Stimulated activated naive B cell treated with anti-CD40 and anti-IgM and Interleukin-4, amounts not matched to agents 10 μg/mL and 1 μg/mL and 100 μg/mL, for 72 hours (primary cell): ENCODE results near the gene PARD6B.
"Not testable (repeated sequence)": the region's sequence is repeated elsewhere in the genome, so short reads cannot be mapped to it uniquely, and the experiment has no call there.

Experiments
- ATAC-seq, 2 donors: fragments of 150-1000 bp; cut with Tn5 transposase; replicated peaks; 2 replicates each; pipeline ENCODE4 v1.10.0; 2021; ENCODE audit warnings: moderate library complexity in 1 of 2
- DNase-seq: peaks from one replicate; pipeline ENCODE4 v3.0.0; 2021
- H3K27ac Mint-ChIP-seq: one replicate; pipeline ENCODE4 v1.8.0; 2022; ENCODE audit warnings: mild to moderate bottlenecking, mixed read lengths
- H3K27me3 Mint-ChIP-seq, 2 donors: one replicate each; pipeline ENCODE4 v1.8.0; 2022; ENCODE audit warnings: mixed read lengths in 2 of 2
- H3K36me3 Mint-ChIP-seq, 2 donors: one replicate each; pipeline ENCODE4 v1.8.0; 2022; ENCODE audit warnings: mixed read lengths in 2 of 2, mild to moderate bottlenecking in 1 of 2
- H3K4me1 Mint-ChIP-seq, 2 donors: one replicate each; pipeline ENCODE4 v1.8.0; 2022; ENCODE audit warnings: mixed read lengths in 2 of 2, mild to moderate bottlenecking in 1 of 2
- H3K4me3 Mint-ChIP-seq, 2 donors: one replicate each; pipeline ENCODE4 v1.8.0; 2022; ENCODE audit warnings: mild to moderate bottlenecking in 2 of 2, mixed read lengths in 2 of 2, moderate library complexity in 1 of 2
- H3K9me3 Mint-ChIP-seq, 2 donors: one replicate each; pipeline ENCODE4 v1.8.0; 2022; ENCODE audit warnings: mixed read lengths in 2 of 2, mild to moderate bottlenecking in 1 of 2

Gene PARD6B

DNA sequence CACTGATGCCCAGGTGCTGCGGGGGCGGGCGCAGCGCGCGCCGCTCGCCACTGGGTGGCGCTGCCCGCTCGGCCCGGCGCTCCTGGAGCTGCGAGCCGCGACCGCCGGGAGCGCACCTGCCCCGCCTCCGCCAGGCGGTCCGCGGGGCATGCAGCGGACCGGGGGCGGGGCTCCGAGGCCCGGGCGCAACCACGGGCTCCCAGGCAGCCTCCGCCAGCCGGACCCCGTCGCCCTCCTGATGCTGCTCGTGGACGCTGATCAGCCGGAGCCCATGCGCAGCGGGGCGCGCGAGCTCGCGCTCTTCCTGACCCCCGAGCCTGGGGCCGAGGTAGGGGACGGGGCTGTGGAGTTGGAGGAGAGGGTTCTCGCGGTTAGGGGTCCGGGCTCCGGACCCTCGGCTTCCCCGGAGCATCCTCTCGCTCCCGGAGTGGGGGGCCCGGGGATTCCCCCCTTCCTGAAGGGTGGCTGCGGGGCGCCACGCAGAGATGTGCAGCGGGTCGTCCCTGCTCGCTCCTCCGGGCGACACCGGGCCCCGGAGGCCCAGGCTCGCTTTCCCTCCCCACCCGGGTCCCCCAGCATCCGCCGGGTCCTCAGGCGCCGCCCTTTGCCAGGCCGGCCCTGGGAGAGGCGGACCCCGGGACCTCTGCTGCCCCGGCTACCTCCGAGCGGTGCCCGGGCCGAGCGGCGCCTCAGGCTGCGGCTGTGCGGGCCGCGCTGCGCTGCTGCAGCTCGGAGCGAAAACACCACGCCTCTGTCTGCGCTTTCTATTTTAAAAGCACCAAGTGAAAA, 63.7 kb downstream of the PARD6B start, which contains the start of gene BCAS4:
Gene BCAS4, plus strand, starts transcription at position 216 of the 789 bp plus-strand sequence. Its CDS starts 23 bp downstream, at position 239.
- Mint-ChIP-seq H3K9me3 (no peaks in the 10 kb centered on the region), H3K27ac (peak within 1 kb of the TSS; percentile 86)

DNA sequence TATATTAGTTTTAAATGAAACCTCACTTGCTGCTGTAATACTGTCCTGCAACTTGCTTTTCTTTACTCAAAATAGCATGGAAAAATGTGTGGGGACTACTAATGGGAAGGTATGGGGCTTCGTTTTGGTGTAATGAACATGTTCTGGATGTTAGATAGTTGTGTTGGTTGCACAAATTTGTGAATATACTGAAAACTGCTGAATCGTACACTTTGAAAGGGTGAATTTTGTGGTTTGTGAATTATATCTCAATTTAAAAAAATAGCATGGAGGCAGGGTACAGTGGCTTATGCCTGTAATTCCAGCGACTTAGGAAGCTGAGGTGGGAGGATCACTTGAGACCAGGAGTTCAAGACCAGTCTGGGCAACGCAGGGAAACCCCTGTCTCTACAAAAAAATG, 65.8 kb downstream of the PARD6B start:
- ATAC-seq: no peak
- no peak for DNase-seq
- Mint-ChIP-seq H3K27ac (no peak overlapping the region), H3K36me3 (peaks cover 6 to 11% of the 10 kb centered on the region in 2 donors), H3K4me1 (peaks cover 22 to 38% of the 10 kb centered on the region in 2 donors), H3K9me3 (no peaks in the 10 kb centered on the region), H3K27me3 (no peaks in the 10 kb centered on the region), H3K4me3 (no peak overlapping the region)

More for the DNA sequence above, 63.7 kb downstream of the PARD6B start, which contains the start of gene BCAS4:
- Mint-ChIP-seq H3K4me1 (peaks cover 15 to 39% of the 10 kb centered on the region in 2 donors), H3K4me3 (peak within 1 kb of the TSS; percentile 84), H3K27me3 (no peaks in the 10 kb centered on the region), H3K36me3 (peaks cover 2 to 6% of the 10 kb centered on the region in 2 donors)
- peak; percentile 85 to 88 for ATAC-seq
- peak; percentile 90 for DNase-seq

DNA sequence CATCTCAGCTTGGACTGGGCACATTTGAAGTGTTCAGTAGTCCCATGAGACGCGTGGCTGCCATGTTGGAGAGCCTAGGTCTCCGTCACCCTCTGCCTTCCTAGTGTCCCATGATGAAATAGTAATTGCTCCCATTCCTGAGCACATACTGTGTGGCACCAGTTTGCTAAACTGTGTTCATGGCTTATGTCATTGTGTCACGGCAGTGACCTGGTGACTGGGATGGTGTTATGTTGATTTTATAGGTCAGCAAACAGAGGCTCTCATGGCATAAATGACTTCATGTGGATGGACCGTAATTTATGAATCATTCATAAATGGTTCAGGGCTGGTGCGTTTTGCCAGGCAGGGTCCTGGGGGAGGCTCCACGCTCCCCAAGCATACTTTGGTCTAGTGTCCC, 67.3 kb downstream of the PARD6B start:
- Mint-ChIP-seq H3K27ac (peak overlapping the region; percentile 97), H3K36me3 (peaks cover 6 to 11% of the 10 kb centered on the region in 2 donors), H3K9me3 (no peaks in the 10 kb centered on the region), H3K4me3 (peak overlapping the region in 1 of 2 donors; percentile 6), H3K4me1 (peaks cover 25 to 43% of the 10 kb centered on the region in 2 donors), H3K27me3 (no peaks in the 10 kb centered on the region)
- DNase-seq (no peak), ATAC-seq (no peak)

DNA sequence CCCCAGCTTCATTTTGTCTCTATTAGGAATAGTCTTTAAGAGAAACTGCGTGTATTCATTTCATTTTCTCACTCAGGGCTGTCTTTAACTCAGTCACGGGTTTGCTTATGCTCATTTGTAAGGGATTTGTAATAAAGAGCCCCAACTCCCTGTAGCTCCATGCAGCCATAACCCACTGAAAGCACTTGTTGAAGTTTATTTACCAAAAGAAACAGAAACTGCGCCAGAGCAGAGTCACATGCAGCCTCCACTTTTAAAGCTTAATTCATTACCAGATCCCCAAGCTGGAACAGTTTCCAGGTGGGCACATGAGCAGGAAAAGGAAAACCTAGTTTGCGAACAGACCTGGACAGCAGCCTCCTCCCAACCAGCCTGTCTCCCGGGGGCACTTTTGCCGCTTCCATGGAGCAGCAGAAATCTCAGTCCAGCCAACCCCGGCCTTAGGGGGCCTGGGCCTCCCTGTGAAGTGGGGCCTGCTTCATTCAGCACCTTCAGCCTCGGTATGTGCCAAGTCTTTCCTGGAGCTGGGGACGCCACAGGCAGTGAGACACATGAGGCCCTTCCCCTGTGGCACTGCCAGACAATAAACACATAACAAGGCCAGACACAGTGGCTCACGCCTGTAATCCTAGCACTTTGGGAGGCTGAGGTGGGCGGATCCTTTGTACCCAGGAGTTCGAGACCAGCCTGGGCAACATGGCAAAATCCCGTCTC, 68.0 kb downstream of the PARD6B start:
- Mint-ChIP-seq H3K4me3 (peak overlapping the region; percentile 14 to 66), H3K36me3 (peaks cover 6 to 11% of the 10 kb centered on the region in 2 donors), H3K4me1 (peaks cover 25 to 47% of the 10 kb centered on the region in 2 donors), H3K9me3 (no peaks in the 10 kb centered on the region), H3K27ac (peak overlapping the region; percentile 97), H3K27me3 (no peaks in the 10 kb centered on the region)
- no peak for DNase-seq
- no peak for ATAC-seq

DNA sequence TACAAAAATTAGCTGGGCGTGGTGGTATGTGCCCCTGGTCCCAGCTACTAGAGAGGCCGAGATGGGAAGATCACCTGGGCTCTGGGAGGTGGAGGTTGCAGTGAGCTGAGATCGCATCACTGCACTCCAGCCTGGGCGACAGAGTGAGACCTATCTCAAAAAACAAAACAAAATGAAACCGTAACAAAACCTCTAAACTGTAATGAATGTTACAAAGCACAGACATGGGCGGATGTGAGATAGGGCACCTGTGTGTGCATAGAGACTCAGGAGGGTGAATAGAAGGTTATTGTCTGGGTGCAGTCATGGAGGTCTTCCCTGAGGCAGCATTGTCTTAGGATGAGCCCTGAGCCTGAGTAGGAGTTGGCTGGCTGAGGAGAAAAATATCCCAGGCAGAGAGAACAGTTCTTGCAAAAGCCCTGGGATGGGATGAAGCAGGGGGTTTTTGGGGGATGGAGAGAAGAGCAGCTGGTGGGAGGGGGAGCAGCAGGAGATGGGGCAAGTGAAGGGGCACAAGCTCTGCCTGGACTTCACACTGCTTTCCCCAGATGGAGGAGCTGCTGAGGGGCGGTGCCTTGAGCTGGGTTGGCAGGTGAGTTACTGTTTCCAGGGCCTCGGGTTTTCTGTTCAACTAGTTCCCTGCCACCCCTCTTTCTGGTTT, 68.6 kb downstream of the PARD6B start:
- Mint-ChIP-seq H3K4me3 (peak overlapping the region; percentile 14 to 66), H3K27ac (peak overlapping the region; percentile 97), H3K27me3 (no peaks in the 10 kb centered on the region), H3K4me1 (peaks cover 28 to 53% of the 10 kb centered on the region in 2 donors), H3K9me3 (no peaks in the 10 kb centered on the region), H3K36me3 (peaks cover 6 to 11% of the 10 kb centered on the region in 2 donors)
- ATAC-seq: peak; percentile 50 to 57
- DNase-seq: no peak

DNA sequence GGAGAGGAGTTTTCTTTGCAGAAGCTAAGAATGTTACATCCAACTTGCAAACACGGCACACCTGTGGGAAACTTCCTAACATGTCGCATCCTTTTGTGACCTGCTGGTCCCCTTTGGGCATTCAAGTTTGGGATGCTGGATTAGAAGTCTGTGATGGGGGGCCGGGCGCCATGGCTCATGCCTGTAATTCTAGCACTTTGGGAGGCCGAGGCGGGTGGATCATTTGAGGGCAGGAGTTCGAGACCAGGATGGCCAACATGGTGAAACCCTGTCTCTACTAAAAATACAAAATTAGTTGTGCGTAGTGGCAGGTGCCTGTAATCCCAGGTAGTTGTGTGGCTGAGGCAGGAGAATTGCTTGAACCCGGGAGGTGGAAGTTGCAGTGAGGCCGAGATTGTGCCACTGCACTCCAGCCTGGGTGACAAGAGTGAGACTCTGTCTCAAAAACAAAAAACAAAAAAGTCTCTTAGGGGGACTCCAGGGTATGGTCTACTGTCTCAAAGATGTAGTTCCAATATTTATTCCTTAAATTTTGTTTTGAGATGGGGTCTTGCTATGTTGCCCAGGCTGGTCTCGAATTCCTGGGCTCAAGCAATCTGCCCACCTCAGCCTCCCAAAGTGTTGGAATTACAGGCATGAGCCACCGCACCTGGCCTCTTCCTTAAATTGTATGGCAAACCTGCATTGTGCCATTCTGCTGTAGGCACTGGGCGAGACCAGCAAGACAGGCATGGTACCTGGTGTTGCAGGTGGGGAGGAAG, 69.8 kb downstream of the PARD6B start:
- ATAC-seq, H3K4me3 Mint-ChIP-seq, DNase-seq, H3K9me3 Mint-ChIP-seq, H3K27me3 Mint-ChIP-seq: not testable (repeated sequence)
- peaks cover 6 to 11% of the 10 kb centered on the region in 2 donors for H3K36me3 Mint-ChIP-seq
- peaks cover 38 to 58% of the 10 kb centered on the region in 2 donors for H3K4me1 Mint-ChIP-seq
- peak overlapping the region; percentile 68 for H3K27ac Mint-ChIP-seq

DNA sequence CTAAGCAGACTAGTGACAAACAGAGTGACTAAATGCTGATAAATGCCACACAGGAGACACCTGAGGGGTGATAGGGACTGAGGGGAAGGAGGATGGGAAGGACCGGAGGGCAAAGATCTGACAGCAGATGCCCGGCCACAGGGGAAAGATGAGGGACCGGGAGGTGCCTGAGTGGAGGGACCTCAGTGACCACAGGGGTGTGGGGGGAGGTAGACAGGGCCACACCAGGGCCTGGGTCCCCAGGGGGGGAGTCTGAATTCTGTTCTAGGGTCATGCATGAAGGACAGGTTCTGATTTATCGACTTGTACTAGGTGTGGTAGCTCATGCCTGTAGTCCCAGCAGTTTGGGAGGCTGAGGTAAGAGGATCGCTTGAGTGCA, 70.4 kb downstream of the PARD6B start:
- peaks cover 6 to 11% of the 10 kb centered on the region in 2 donors for H3K36me3 Mint-ChIP-seq
- DNase-seq (no peak), ATAC-seq (no peak)
- H3K27ac Mint-ChIP-seq: peak overlapping the region; percentile 68
- H3K4me3 Mint-ChIP-seq: no peak overlapping the region
- no peaks in the 10 kb centered on the region for H3K27me3 Mint-ChIP-seq
- peaks cover 40 to 62% of the 10 kb centered on the region in 2 donors for H3K4me1 Mint-ChIP-seq
- no peaks in the 10 kb centered on the region for H3K9me3 Mint-ChIP-seq

DNA sequence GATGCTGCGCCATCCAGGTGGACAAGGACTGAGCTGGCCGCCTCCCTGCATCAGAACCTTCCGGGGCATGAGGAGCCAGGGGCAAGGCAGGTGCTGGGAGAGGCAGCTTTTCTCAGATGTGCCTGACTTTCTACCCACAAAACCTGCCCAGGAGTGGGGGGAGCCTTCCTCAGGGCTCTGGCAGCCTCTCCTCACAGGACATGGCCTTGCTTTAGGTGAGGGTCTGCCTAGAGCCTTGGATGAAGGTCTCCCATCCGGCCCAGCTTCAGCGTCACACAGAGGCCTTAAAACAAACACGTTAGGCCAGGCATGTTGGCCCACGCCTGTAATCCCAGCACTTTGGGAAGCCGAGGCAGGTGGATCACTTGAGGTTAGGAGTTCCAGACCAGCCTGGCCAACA, 70.9 kb downstream of the PARD6B start:
- no peak for ATAC-seq
- Mint-ChIP-seq H3K36me3 (peaks cover 6 to 11% of the 10 kb centered on the region in 2 donors), H3K27ac (peak overlapping the region; percentile 53), H3K4me1 (peaks cover 37 to 58% of the 10 kb centered on the region in 2 donors), H3K4me3 (no peak overlapping the region), H3K27me3 (no peaks in the 10 kb centered on the region), H3K9me3 (no peaks in the 10 kb centered on the region)
- DNase-seq: no peak

DNA sequence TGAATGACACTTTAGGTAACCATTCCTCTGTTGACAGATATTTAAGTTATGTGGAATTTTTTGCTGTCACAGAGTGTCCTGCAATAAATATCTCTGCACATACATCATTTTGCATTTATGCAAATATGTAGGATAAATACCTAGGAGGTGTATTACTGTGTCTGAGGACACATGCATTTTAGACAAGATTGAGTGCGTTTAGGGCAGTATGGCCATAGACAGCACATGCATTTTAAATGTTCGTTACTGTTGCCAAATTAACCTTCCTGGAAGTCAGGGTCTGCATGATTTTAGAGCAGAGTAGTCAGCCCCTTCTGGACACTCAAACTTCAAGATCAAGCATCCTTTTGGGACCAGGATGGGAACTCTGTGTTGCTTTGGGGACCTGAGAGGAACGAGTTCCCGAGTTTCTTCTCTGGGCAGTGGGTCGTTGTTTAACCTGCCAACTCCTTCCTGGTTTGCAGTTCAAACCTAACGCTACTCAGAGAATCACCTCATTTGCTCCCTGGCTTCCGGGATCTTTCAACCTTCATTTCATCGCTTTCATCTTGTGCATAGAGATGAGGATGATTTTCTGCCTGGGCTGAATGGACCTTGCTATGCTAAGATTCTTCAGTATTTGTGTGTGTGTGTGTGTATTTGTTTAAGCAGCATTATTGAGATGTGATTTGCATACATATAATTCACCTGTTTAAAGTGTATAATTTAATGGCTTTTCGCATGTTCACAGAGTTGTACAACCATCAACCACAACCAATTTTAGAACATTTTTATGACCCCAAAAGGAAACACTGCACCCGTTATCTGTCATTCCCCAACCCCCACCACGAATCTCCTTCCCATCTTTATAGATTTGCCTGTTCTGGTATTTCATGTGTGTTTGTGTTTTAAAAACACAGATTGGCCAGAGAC, 73.3 kb downstream of the PARD6B start:
- peaks cover 7 to 21% of the 10 kb centered on the region in 2 donors for H3K36me3 Mint-ChIP-seq
- H3K27ac Mint-ChIP-seq: peak overlapping the region; percentile 90
- H3K4me3 Mint-ChIP-seq: peak overlapping the region; percentile 41 to 59
- peaks cover 36 to 54% of the 10 kb centered on the region in 2 donors for H3K4me1 Mint-ChIP-seq
- no peak for DNase-seq
- H3K9me3 Mint-ChIP-seq: peaks cover 0 to 2% of the 10 kb centered on the region in 2 donors
- no peaks in the 10 kb centered on the region for H3K27me3 Mint-ChIP-seq
- peak; percentile 59 to 60 for ATAC-seq

DNA sequence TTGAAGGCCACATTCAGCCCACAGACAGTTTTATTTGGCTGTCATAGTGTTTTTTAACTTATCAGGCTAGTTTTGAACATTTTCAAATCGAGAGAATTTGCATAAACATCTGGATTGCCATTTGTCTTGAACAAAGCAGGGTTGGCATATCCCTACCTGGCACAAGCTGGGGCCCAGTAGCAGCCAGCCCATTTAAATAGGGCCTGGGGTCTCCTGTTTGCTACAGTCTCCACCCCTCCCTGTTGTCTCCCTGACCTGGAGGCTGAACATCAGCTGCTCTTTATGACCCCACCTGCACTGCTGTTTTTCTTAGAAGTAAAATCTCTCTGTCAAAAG, 73.9 kb downstream of the PARD6B start:
- no peak for ATAC-seq
- peak overlapping the region; percentile 90 for H3K27ac Mint-ChIP-seq
- DNase-seq: no peak
- H3K9me3 Mint-ChIP-seq: peaks cover 0 to 5% of the 10 kb centered on the region in 2 donors
- H3K4me1 Mint-ChIP-seq: peaks cover 36 to 54% of the 10 kb centered on the region in 2 donors
- H3K36me3 Mint-ChIP-seq: peaks cover 10 to 21% of the 10 kb centered on the region in 2 donors
- H3K27me3 Mint-ChIP-seq: no peaks in the 10 kb centered on the region
- peak overlapping the region; percentile 41 to 59 for H3K4me3 Mint-ChIP-seq

DNA sequence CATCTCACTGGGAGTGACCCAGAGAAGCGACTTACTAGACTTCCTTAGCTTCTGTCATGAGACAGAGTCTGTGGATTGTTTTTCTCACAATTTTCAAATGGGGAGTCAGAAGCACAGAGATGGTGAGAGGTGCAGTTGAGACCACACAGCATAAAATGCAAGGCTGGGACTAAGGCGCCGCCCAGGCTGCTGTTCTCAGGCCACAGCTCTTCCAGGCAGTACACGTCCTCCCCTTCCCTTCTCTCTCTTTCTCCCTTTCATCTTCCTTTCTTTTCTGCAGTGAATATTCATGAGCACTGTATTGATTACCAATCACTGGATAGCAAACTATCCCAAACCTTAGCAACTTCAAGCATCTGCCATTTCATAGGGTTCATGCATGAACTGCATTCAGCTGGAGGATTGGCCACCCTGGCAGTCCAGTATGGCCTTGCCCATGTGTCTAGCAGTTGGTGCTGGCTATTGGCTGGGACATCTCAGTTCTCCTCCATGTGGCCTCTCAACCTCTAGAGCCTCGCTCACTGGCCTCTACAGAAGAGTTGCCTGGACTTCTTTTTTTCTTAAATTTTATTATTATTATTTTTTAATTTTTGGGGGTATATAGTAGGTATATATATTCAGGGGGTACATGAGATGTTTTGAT, 74.9 kb downstream of the PARD6B start:
- peaks cover 13 to 26% of the 10 kb centered on the region in 2 donors for H3K36me3 Mint-ChIP-seq
- DNase-seq: no peak
- H3K4me3 Mint-ChIP-seq: no peak overlapping the region
- peaks cover 41 to 61% of the 10 kb centered on the region in 2 donors for H3K4me1 Mint-ChIP-seq
- no peaks in the 10 kb centered on the region for H3K27me3 Mint-ChIP-seq
- no peak for ATAC-seq
- peaks cover 5 to 9% of the 10 kb centered on the region in 2 donors for H3K9me3 Mint-ChIP-seq
- H3K27ac Mint-ChIP-seq: no peak overlapping the region
